Activated CD8-positive, alpha-beta T cell treated with anti-CD3 and anti-CD28 coated beads, Interleukin-2, amount 10 ng/mL, durations not matched to agents 7 days and 5 days (primary cell): Measurements from ENCODE around the gene PRKAB2. TPM values are rescaled to one million over a fixed set of nuclear protein-coding genes. Genes with fewer than 3 reads are reported as not detected.
"Not testable (repeated sequence)": the region's sequence is repeated elsewhere in the genome, so short reads cannot be mapped to it uniquely, and the experiment has no call there.

Experiments used
- ATAC-seq: fragments of 150-1000 bp; cut with Tn5 transposase; one replicate; pipeline ENCODE4 v1.10.0; 2021; ENCODE audit warnings: moderate library complexity
- CTCF ChIA-PET: fragments of 350-600 bp; sonication (Branson Sonifier 250); formaldehyde crosslinking; loops from one replicate; lab custom pipeline; 2021; ENCODE audit warnings: antibody characterized with exemption; lab: Charles Lee
- POLR2A ChIA-PET: fragments of 350-600 bp; sonication (Branson Sonifier 250); formaldehyde crosslinking; loops from one replicate; lab custom pipeline; 2021; ENCODE audit warnings: antibody characterized with exemption; lab: Charles Lee
- DNase-seq: peaks from one replicate; pipeline ENCODE4 v3.0.0-alpha.2; 2020
- H3K27ac Mint-ChIP-seq: one replicate; pipeline ENCODE4 v1.8.0; 2021; ENCODE audit warnings: mild to moderate bottlenecking, mixed read lengths
- H3K27me3 Mint-ChIP-seq: one replicate; pipeline ENCODE4 v1.8.0; 2021; ENCODE audit warnings: low read depth, mixed read lengths
- H3K36me3 Mint-ChIP-seq: one replicate; pipeline ENCODE4 v1.8.0; 2021; ENCODE audit warnings: low read depth, mixed read lengths
- H3K4me1 Mint-ChIP-seq: one replicate; pipeline ENCODE4 v1.8.0; 2021; ENCODE audit warnings: low read depth, mixed read lengths
- H3K4me3 Mint-ChIP-seq: one replicate; pipeline ENCODE4 v1.8.0; 2021; ENCODE audit warnings: mild to moderate bottlenecking, mixed read lengths
- H3K9me3 Mint-ChIP-seq: one replicate; pipeline ENCODE4 v1.8.0; 2022; ENCODE audit warnings: mixed read lengths; ENCODE audit not compliant: insufficient read depth
- total RNA-seq, 2 experiments: library from RNA; stranded (reverse); gene quantifications; one replicate each; pipeline ENCODE4 v1.2.3, GENCODE V29; 2021

Gene PRKAB2
- total RNA-seq, 2 experiments from 2014 or later: 9.6 to 10.4 TPM

- H3K4me1 Mint-ChIP-seq, DNase-seq, POLR2A ChIA-PET, H3K36me3 Mint-ChIP-seq, CTCF ChIA-PET, H3K4me3 Mint-ChIP-seq, H3K9me3 Mint-ChIP-seq, H3K27ac Mint-ChIP-seq, ATAC-seq: not testable (repeated sequence)
- H3K27me3 Mint-ChIP-seq: peaks cover 33% of the 10 kb centered on the region
Observed at GRCh38 chr1:147130721-147131120, 41.5 kb downstream of the PRKAB2 start.

- no peak for DNase-seq
- Mint-ChIP-seq H3K27me3 (peaks cover 36% of the 10 kb centered on the region), H3K4me3 (no peak overlapping the region), H3K27ac (no peak overlapping the region), H3K4me1 (no peaks in the 10 kb centered on the region), H3K9me3 (no peaks in the 10 kb centered on the region), H3K36me3 (no peaks in the 10 kb centered on the region)
- no peak for ATAC-seq
- CTCF ChIA-PET: no interaction called here
- POLR2A ChIA-PET: no interaction called here
Observed at GRCh38 chr1:147129116-147129873, 43.0 kb downstream of the PRKAB2 start.

- Mint-ChIP-seq H3K4me1 (no peaks in the 10 kb centered on the region), H3K27ac (no peak overlapping the region), H3K27me3 (peaks cover 19% of the 10 kb centered on the region), H3K9me3 (no peaks in the 10 kb centered on the region), H3K4me3 (no peak overlapping the region), H3K36me3 (no peaks in the 10 kb centered on the region)
- DNase-seq: no peak
- ChIA-PET CTCF (no interaction called here), POLR2A (no interaction called here)
- no peak for ATAC-seq
Observed at GRCh38 chr1:147124266-147124665, 48.0 kb downstream of the PRKAB2 start.

- Mint-ChIP-seq H3K4me1 (no peaks in the 10 kb centered on the region), H3K9me3 (no peaks in the 10 kb centered on the region), H3K27ac (no peak overlapping the region), H3K27me3 (peaks cover 21% of the 10 kb centered on the region), H3K36me3 (no peaks in the 10 kb centered on the region), H3K4me3 (no peak overlapping the region)
- CTCF ChIA-PET: no interaction called here
- ATAC-seq: no peak
- POLR2A ChIA-PET: no interaction called here
- no peak for DNase-seq
Observed at GRCh38 chr1:147117109-147117508, 55.2 kb downstream of the PRKAB2 start.

- Mint-ChIP-seq H3K27me3 (peaks cover 20% of the 10 kb centered on the region), H3K4me3 (no peak overlapping the region), H3K9me3 (no peaks in the 10 kb centered on the region), H3K4me1 (no peaks in the 10 kb centered on the region), H3K27ac (no peak overlapping the region), H3K36me3 (no peaks in the 10 kb centered on the region)
- ChIA-PET CTCF (no interaction called here), POLR2A (no interaction called here)
- ATAC-seq (no peak), DNase-seq (no peak)
Observed at GRCh38 chr1:147115496-147115895, 56.8 kb downstream of the PRKAB2 start.

- H3K4me3 Mint-ChIP-seq, H3K4me1 Mint-ChIP-seq, CTCF ChIA-PET, POLR2A ChIA-PET, H3K9me3 Mint-ChIP-seq, ATAC-seq, H3K36me3 Mint-ChIP-seq, DNase-seq, H3K27ac Mint-ChIP-seq: not testable (repeated sequence)
- H3K27me3 Mint-ChIP-seq: peaks cover 23% of the 10 kb centered on the region
Observed at GRCh38 chr1:147115079-147115478, 57.2 kb downstream of the PRKAB2 start.

- H3K9me3 Mint-ChIP-seq, H3K36me3 Mint-ChIP-seq, DNase-seq, POLR2A ChIA-PET, H3K27ac Mint-ChIP-seq, H3K4me1 Mint-ChIP-seq, CTCF ChIA-PET, ATAC-seq, H3K4me3 Mint-ChIP-seq: not testable (repeated sequence)
- H3K27me3 Mint-ChIP-seq: peaks cover 24% of the 10 kb centered on the region
Observed at GRCh38 chr1:147114353-147114752, 57.9 kb downstream of the PRKAB2 start.

GRCh38 chr1:147111381-147112130, 60.7 kb downstream of the PRKAB2 start:
- no peak overlapping the region for H3K4me3 Mint-ChIP-seq
- no peak for DNase-seq
- peaks cover 16% of the 10 kb centered on the region for H3K27me3 Mint-ChIP-seq
- ChIA-PET CTCF (no interaction called here), POLR2A (interaction anchor here (1.0 kb wide), 1 partner anchor 27 kb away, joined by 3 read pairs; no protein-coding TSS in a partner anchor)
- no peaks in the 10 kb centered on the region for H3K9me3 Mint-ChIP-seq
- ATAC-seq: no peak
- H3K27ac Mint-ChIP-seq: no peak overlapping the region
- H3K4me1 Mint-ChIP-seq: peaks cover 8% of the 10 kb centered on the region
- no peaks in the 10 kb centered on the region for H3K36me3 Mint-ChIP-seq

GRCh38 chr1:147110872-147111271, 61.4 kb downstream of the PRKAB2 start:
- Mint-ChIP-seq H3K27ac (no peak overlapping the region), H3K4me1 (peaks cover 8% of the 10 kb centered on the region), H3K4me3 (no peak overlapping the region), H3K27me3 (peaks cover 21% of the 10 kb centered on the region), H3K36me3 (no peaks in the 10 kb centered on the region), H3K9me3 (no peaks in the 10 kb centered on the region)
- DNase-seq (no peak), ATAC-seq (no peak)
- ChIA-PET POLR2A (interaction anchor here (0.5 kb wide), 1 partner anchor 1105 kb away, joined by 3 read pairs; no protein-coding TSS in a partner anchor), CTCF (no interaction called here)

- POLR2A ChIA-PET: interaction anchor here (0.5 kb wide), 1 partner anchor 1105 kb away, joined by 3 read pairs; no protein-coding TSS in a partner anchor
- ATAC-seq: no peak
Observed at GRCh38 chr1:147110434-147110833, 61.8 kb downstream of the PRKAB2 start.

GRCh38 chr1:147109762-147110161, 62.5 kb downstream of the PRKAB2 start:
- Mint-ChIP-seq H3K9me3 (no peaks in the 10 kb centered on the region), H3K27me3 (peaks cover 24% of the 10 kb centered on the region), H3K27ac (no peak overlapping the region), H3K4me1 (peaks cover 10% of the 10 kb centered on the region), H3K4me3 (no peak overlapping the region), H3K36me3 (no peaks in the 10 kb centered on the region)
- ChIA-PET CTCF (no interaction called here), POLR2A (no interaction called here)
- DNase-seq (no peak), ATAC-seq (no peak)

More at GRCh38 chr1:147110434-147110833, 61.8 kb downstream of the PRKAB2 start:
- Mint-ChIP-seq H3K36me3 (no peaks in the 10 kb centered on the region), H3K4me3 (no peak overlapping the region), H3K27me3 (peaks cover 24% of the 10 kb centered on the region), H3K9me3 (no peaks in the 10 kb centered on the region), H3K27ac (no peak overlapping the region), H3K4me1 (peaks cover 8% of the 10 kb centered on the region)
- CTCF ChIA-PET: no interaction called here
- DNase-seq: no peak

- Mint-ChIP-seq H3K4me3 (no peak overlapping the region), H3K27ac (no peak overlapping the region), H3K9me3 (no peaks in the 10 kb centered on the region), H3K4me1 (peaks cover 16% of the 10 kb centered on the region), H3K27me3 (peaks cover 24% of the 10 kb centered on the region), H3K36me3 (no peaks in the 10 kb centered on the region)
- ChIA-PET POLR2A (interaction anchor here (2.7 kb wide), 1 partner anchor 24 kb away, joined by 16 read pairs; no protein-coding TSS in a partner anchor), CTCF (no interaction called here)
- DNase-seq: no peak
- ATAC-seq: no peak
Observed at GRCh38 chr1:147109041-147109440, 63.2 kb downstream of the PRKAB2 start.
